ENCODE data around the gene MRPL22. TPM values are rescaled to one million over a fixed set of nuclear protein-coding genes. Genes with fewer than 3 reads are reported as not detected.

MRPL22 gene
- total RNA-seq (2014; rRNA removed): 22.3 and 27.2 TPM in 2 replicates
- percentile 76 among the genes with signal in this experiment for Bru-seq, nascent RNA
- BruChase-seq, experiment 1, labeled RNA remaining after a 6-hour chase: percentile 72 among the genes with signal in this experiment
- BruChase-seq, experiment 2, labeled RNA remaining after a 2-hour chase: percentile 77 among the genes with signal in this experiment
- long read RNA-seq, transcript MRPL22-207 (7 exons, 3,176 nt): major isoform, 35 of 63 reads
- long read RNA-seq, partial matches to known transcripts: 23 of 63 reads
- long read RNA-seq, other reads (novel, unspliced or antisense): 1 of 63 reads

GRCh38 chr5:154940772-154941620 lies at the start of gene MRPL22:
MRPL22 (plus strand) TSS chr5:154941073; CDS start chr5:154941111, 38 bp downstream.
- peak within 1 kb of the TSS; percentile 88 for H3K4me2 ChIP-seq (ENCODE audit: low read length)
- TF ChIP-seq EZH2phosphoT487 (IDR thresholded peaks at IDR 0.05; ENCODE audit: borderline replicate concordance, low read length) (no peak), CTCF (conservative IDR thresholded peaks at IDR 0.05; ENCODE audit: low read depth, low read length) (no peak), EZH2 (IDR thresholded peaks at IDR 0.05; ENCODE audit: low read length, unreplicated experiment) (no peak)
- no peaks in the 10 kb centered on the region for H3F3A ChIP-seq (ENCODE audit: low read length, unreplicated experiment)
- H2AFZ ChIP-seq (ENCODE audit: low read length): peak within 1 kb of the TSS; percentile 95
- H3K27ac ChIP-seq (ENCODE audit: low read length): 0 out of 2 replicates have a peak within 1 kb of the TSS, but pooled peaks have one; percentile 21
- H3K9me3 ChIP-seq (ENCODE audit: low read length): no peaks in the 10 kb centered on the region
- ATAC-seq (peak; percentile 48), DNase-seq (peak; percentile 89)
- no peaks in the 10 kb centered on the region for H3K27me3 ChIP-seq (ENCODE audit: low read length)
- H3K79me2 ChIP-seq (ENCODE audit: low read length): peaks cover 56% of the 10 kb centered on the region
- BruUV-seq (replicated peaks): TSS peak; percentile 81
- CTCF ChIA-PET: no interaction called here
- peak within 1 kb of the TSS; percentile 86 for H3K9ac ChIP-seq (ENCODE audit: low read length)
- H3K4me1 ChIP-seq (ENCODE audit: insufficient read depth, low read length): peaks cover 18% of the 10 kb centered on the region
- H3K4me3 ChIP-seq (ENCODE audit: low read length): peak within 1 kb of the TSS; percentile 87
- no peaks in the 10 kb centered on the region for H3K9me2 ChIP-seq (replicated peaks; ENCODE audit: low read length)
- H3K36me3 ChIP-seq (ENCODE audit: low read depth, low read length): no peaks in the 10 kb centered on the region
- POLR2A ChIA-PET (ENCODE audit: unreplicated experiment): no interaction called here
- intact Hi-C loops (cut with micrococcal nuclease): loop anchor here (5.0 to 10.0 kb wide), 3 partner anchors 84 to 296 kb away; partner anchors contain the start of genes CNOT8 and LARP1
- no peaks in the 10 kb centered on the region for H4K20me1 ChIP-seq (ENCODE audit: low read length)

DNA sequence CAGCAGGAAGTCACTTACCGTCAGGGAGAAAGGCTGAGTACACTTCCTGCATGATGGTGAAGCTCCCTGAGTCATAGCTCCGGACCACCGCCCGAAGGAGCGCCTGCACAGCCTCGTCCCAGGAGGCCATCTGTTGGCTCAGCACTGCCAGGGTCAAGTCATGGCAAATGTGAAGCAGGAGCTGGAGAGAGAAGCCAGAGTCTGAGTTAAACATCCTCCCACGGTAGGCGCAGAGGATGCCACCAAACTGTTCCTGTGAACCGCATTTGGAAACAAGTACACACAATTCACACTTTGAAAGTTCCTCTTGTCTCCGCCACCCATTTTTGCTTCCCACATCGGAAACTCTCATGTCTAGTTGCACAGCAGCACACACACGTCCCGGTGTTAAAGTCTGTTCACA lies 48.5 kb upstream of the MRPL22 start:
- TF ChIP-seq EZH2phosphoT487 (IDR thresholded peaks at IDR 0.05; ENCODE audit: borderline replicate concordance, low read length): no peak
- Histone ChIP-seq H3K27ac (ENCODE audit: low read length) (no peak overlapping the region), H3K4me2 (ENCODE audit: low read length) (no peak overlapping the region), H3F3A (ENCODE audit: low read length, unreplicated experiment) (no peaks in the 10 kb centered on the region), H2AFZ (ENCODE audit: low read length) (no peak overlapping the region), H3K9me3 (ENCODE audit: low read length) (no peaks in the 10 kb centered on the region), H3K4me3 (ENCODE audit: low read length) (no peak overlapping the region), H3K36me3 (ENCODE audit: low read depth, low read length) (peaks cover 43% of the 10 kb centered on the region), H3K79me2 (ENCODE audit: low read length) (no peaks in the 10 kb centered on the region), H3K4me1 (ENCODE audit: insufficient read depth, low read length) (no peaks in the 10 kb centered on the region), H4K20me1 (ENCODE audit: low read length) (no peaks in the 10 kb centered on the region), H3K9ac (ENCODE audit: low read length) (no peak overlapping the region), H3K27me3 (ENCODE audit: low read length) (no peaks in the 10 kb centered on the region), H3K9me2 (replicated peaks; ENCODE audit: low read length) (no peaks in the 10 kb centered on the region)
- intact Hi-C loops (cut with micrococcal nuclease): no loop called here
- ChIA-PET CTCF (no interaction called here), POLR2A (ENCODE audit: unreplicated experiment) (no interaction called here)
- DNase-seq: no peak
- no TSS peak for BruUV-seq (replicated peaks)
- no peak for ATAC-seq

DNA sequence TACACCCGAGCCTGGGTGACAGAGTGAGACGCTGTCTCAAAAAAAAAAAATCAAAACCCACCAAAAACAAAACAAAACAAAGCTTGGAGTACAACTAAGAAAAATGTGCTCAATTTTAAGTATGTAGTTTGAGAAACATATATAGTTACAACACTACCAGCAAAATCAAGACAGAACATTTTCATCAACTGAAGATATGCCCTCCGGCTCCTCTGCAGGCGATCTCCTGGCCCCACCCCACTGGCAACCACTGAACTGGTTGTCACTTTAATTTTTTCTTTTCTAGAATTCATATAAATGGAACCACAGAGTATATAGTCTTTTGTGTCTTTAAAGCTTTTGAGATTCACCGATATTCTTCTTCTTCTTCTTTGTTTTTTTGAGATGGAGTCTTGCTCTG lies 47.5 kb upstream of the MRPL22 start:
- Histone ChIP-seq H2AFZ (ENCODE audit: low read length) (no peak overlapping the region), H3K4me1 (ENCODE audit: insufficient read depth, low read length) (no peaks in the 10 kb centered on the region), H3K9me3 (ENCODE audit: low read length) (no peaks in the 10 kb centered on the region), H4K20me1 (ENCODE audit: low read length) (no peaks in the 10 kb centered on the region), H3F3A (ENCODE audit: low read length, unreplicated experiment) (no peaks in the 10 kb centered on the region), H3K36me3 (ENCODE audit: low read depth, low read length) (peaks cover 36% of the 10 kb centered on the region), H3K4me2 (ENCODE audit: low read length) (no peak overlapping the region), H3K9ac (ENCODE audit: low read length) (no peak overlapping the region), H3K9me2 (replicated peaks; ENCODE audit: low read length) (no peaks in the 10 kb centered on the region), H3K27ac (ENCODE audit: low read length) (no peak overlapping the region), H3K79me2 (ENCODE audit: low read length) (no peaks in the 10 kb centered on the region), H3K27me3 (ENCODE audit: low read length) (no peaks in the 10 kb centered on the region), H3K4me3 (ENCODE audit: low read length) (no peak overlapping the region)
- no TSS peak for BruUV-seq (replicated peaks)
- TF ChIP-seq CTCF (conservative IDR thresholded peaks at IDR 0.05; ENCODE audit: low read depth, low read length) (no peak), EZH2 (IDR thresholded peaks at IDR 0.05; ENCODE audit: low read length, unreplicated experiment) (no peak), EZH2phosphoT487 (IDR thresholded peaks at IDR 0.05; ENCODE audit: borderline replicate concordance, low read length) (no peak)
- POLR2A ChIA-PET (ENCODE audit: unreplicated experiment): no interaction called here
- intact Hi-C loops (cut with micrococcal nuclease): no loop called here
- ATAC-seq (no peak), DNase-seq (no peak)
- CTCF ChIA-PET: no interaction called here

Data from PC-3 (cell line).